H1 (cell line): ENCODE results near the gene BEX3. TPM values are rescaled to one million over a fixed set of nuclear protein-coding genes. Genes with fewer than 3 reads are reported as not detected.

Experiments
- CREB1 ChIP-seq: IDR thresholded peaks from 2 replicates; pipeline ENCODE4 v1.6.1; 2012; ENCODE audit warnings: inconsistent platforms
- RAD21 ChIP-seq, 2 experiments: IDR thresholded peaks in 1 of 2; conservative IDR thresholded peaks in 1 of 2; 2 replicates each; pipeline ENCODE4 v1.6.1; 2011; ENCODE audit warnings: low read depth in 2 of 2, low read length in 2 of 2, improper control_type of control experiment in 1 of 2, inconsistent platforms in 1 of 2, mild to moderate bottlenecking in 1 of 2, moderate library complexity in 1 of 2
- polyA plus RNA-seq, 7 experiments: library from polyadenylated mRNA; depleted of rRNA in 3 of 7; stranded (reverse) in 5 of 7; unstranded in 2 of 7; fragments of >200 nt in 5 of 7; fragments of 200-250 nt in 2 of 7; gene quantifications; 1 replicate in 5 of 7; 2 replicates in 1 of 7; 4 replicates in 1 of 7; pipeline versions ENCODE4 v1.2.1 to v1.2.3, GENCODE V29; 2011 to 2013; ENCODE audit warnings: missing spikeins in 2 of 7, mixed read lengths in 2 of 7
- total RNA-seq: library from RNA; stranded (reverse); fragmentation: NEBNext Ultra II Directional; extraction: Animal tissue kit (Norgen Biotek cat#: 25700); gene quantifications from 2 replicates; pipeline ENCODE4 v1.2.1, GENCODE V29; 2021

BEX3 gene
- total and polyA plus RNA-seq, 2 of the 8 experiments (the other 6 are each of a cell fraction or from before 2014, with no cell fraction given) = 330 to 366 TPM

GRCh38 chrX:103347682-103348397 lies 28.5 kb upstream of the BEX3 start (continued):
- TF ChIP-seq CREB1 (no peak), RAD21 (IDR thresholded peaks at IDR 0.05 in 1 of 2, conservative IDR thresholded peaks at IDR 0.05 in 1 of 2; ENCODE audit: low read depth in 2 of 2, low read length in 2 of 2) (peak in 1 of 2 experiments; percentile 15; a peak in 1 of 4 replicates)
